ENCODE data around the gene RAD18. TPM values are rescaled to one million over a fixed set of nuclear protein-coding genes. Genes with fewer than 3 reads are reported as not detected.

The RAD18 gene
- total and polyA plus RNA-seq, 8 donors = 1.4 to 87.9 (median 4.6) TPM

DNA sequence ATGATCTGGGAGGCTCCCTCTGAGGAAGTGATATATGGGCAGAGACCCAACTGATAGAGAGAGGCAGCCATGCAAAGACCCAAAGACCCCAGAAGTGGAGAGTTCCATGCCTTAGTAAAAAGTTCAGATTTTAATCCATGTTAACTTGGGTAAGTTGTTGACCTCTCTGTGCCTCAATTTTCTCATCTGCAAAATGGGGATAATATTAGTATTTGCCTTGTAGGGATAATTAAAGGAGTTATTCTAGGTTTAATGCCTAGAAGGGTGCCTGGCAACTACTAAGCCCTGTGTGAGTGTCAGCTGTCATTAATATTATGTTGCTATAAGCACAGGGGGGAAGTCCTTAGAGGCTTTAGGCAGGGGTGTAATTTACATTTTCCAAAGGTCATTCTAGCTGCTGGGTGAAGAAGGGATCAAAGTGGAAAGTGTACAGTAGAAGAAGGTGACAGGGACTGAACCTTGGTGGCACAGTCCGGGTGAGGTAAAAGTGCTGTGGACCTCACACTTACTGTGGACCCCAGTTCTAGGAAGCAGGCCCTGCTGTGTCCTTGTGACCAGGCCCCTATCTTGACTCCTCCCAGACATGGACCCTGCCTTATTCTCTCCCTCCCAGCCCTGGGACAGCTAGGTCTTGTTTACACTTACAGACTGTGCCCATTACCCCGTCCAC is 3.0 kb upstream of the RAD18 start:
- 79 to 98% (median 79%) methylated on average over 2 of the region's 2 CpGs for WGBS, 5 donors
- Histone ChIP-seq H3K9me3 (no peaks in the 10 kb centered on the region), H3K4me3 (no peak overlapping the region), H3K4me1 (peaks cover 17 to 32% (median 24%) of the 10 kb centered on the region in 4 donors), H3K27me3 (peaks cover 0 to 16% (median 0%) of the 10 kb centered on the region in 3 donors), H3K36me3 (no peaks in the 10 kb centered on the region), H3K27ac (peak overlapping the region in 2 of 5 donors; percentile 53 to 85)
- DNase-seq = no peak
- TF ChIP-seq POLR2AphosphoS5 (IDR thresholded peaks at IDR 0.05) = no peak
- no peak for TF ChIP-seq POLR2A (IDR thresholded peaks at IDR 0.05)
- TF ChIP-seq, protein P1, sequence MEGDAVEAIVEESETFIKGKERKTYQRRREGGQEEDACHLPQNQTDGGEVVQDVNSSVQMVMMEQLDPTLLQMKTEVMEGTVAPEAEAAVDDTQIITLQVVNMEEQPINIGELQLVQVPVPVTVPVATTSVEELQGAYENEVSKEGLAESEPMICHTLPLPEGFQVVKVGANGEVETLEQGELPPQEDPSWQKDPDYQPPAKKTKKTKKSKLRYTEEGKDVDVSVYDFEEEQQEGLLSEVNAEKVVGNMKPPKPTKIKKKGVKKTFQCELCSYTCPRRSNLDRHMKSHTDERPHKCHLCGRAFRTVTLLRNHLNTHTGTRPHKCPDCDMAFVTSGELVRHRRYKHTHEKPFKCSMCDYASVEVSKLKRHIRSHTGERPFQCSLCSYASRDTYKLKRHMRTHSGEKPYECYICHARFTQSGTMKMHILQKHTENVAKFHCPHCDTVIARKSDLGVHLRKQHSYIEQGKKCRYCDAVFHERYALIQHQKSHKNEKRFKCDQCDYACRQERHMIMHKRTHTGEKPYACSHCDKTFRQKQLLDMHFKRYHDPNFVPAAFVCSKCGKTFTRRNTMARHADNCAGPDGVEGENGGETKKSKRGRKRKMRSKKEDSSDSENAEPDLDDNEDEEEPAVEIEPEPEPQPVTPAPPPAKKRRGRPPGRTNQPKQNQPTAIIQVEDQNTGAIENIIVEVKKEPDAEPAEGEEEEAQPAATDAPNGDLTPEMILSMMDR (IDR thresholded peaks at IDR 0.05) = no peak
- no peak for TF ChIP-seq EP300 (IDR thresholded peaks at IDR 0.05)
- intact Hi-C loops (cut with DNase I; ENCODE audit: low total_unique reads) = no loop called here

- H3K27ac ChIP-seq = peak overlapping the region; percentile 49 to 87 (median 85)
- H3K36me3 ChIP-seq = no peaks in the 10 kb centered on the region
- H3K4me3 ChIP-seq = no peak overlapping the region
- WGBS, 5 donors = 65 to 74% (median 67%) methylated on average over 11 of the region's 11 CpGs
- intact Hi-C loops (cut with DNase I; ENCODE audit: low total_unique reads) = no loop called here
- TF ChIP-seq EP300 (IDR thresholded peaks at IDR 0.05) (no peak), POLR2AphosphoS5 (IDR thresholded peaks at IDR 0.05) (peak in 1 of 3 donors; percentile 16)
- no peaks in the 10 kb centered on the region for H3K9me3 ChIP-seq
- peaks cover 17 to 30% (median 24%) of the 10 kb centered on the region in 4 donors for H3K4me1 ChIP-seq
- DNase-seq = peak; percentile 47 to 50
- H3K27me3 ChIP-seq = peaks cover 0 to 16% (median 0%) of the 10 kb centered on the region in 3 donors
Observed at GRCh38 chr3:8964436-8965370, 1.4 kb upstream of the RAD18 start.

DNA sequence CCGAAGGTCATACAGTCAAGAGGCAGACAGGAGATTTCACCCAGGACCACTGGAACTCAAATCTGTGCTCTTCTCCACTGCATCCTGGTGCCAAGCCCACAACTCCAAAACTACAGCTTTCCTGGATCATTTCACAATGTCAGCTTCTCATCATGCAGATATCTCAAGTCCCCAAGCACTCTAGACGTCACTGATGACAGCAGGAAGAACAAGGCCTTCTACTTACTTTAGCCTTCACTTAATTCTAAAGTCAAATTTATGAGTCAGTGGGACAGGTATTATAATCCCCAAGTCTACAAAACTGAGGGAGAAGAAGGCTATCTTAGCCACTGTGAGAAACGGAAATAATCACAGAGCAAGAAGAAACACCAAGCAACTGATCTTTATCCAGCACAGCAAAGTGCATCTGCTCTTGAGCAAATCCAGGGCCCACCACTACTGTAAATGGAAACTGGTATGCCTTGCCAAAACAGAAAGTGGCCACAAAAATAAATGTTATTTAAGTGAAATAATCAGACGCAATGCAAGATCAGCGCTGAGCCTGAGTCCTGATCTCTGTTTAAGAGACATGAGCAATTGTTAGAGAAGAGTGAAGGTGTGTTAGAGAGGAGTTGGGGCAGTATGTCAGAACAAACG is 928 bp downstream of the RAD18 start:
- H3K27me3 ChIP-seq = no peaks in the 10 kb centered on the region
- H3K9me3 ChIP-seq = no peaks in the 10 kb centered on the region
- TF ChIP-seq EP300 (IDR thresholded peaks at IDR 0.05) = no peak
- peak overlapping the region in 1 of 5 donors; percentile 87 for H3K27ac ChIP-seq
- H3K4me1 ChIP-seq = peaks cover 17 to 30% (median 24%) of the 10 kb centered on the region in 4 donors
- peaks cover 0 to 16% (median 12%) of the 10 kb centered on the region in 4 donors for H3K36me3 ChIP-seq
- 26 to 34% (median 28%) methylated on average over 6 of the region's 6 CpGs for WGBS, 5 donors
- peak overlapping the region; percentile 76 to 95 (median 80) for H3K4me3 ChIP-seq
- DNase-seq = no peak
- intact Hi-C loops (cut with DNase I; ENCODE audit: low total_unique reads) = no loop called here

DNA sequence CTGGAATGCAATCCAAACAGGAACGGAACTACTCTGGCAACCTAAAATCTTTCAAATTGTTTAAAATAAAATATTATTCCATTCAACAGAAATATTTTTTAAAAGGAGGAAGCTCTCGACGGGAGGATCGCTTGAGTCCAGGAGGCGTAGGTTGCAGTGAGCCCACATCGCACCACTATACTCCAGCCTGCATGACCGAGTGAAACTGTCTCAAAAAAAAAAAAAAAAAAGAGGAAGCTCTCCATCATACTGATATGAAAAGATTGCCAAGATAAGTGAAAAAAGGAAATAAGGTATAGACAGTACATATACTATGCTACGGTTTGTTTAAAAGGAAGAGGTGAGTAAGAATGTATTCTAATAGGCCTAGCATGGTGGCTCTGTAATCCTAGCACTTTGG is 3.6 kb downstream of the RAD18 start:
- TF ChIP-seq POLR2A (IDR thresholded peaks at IDR 0.05) (no peak), POLR2AphosphoS5 (IDR thresholded peaks at IDR 0.05) (no peak), EP300 (IDR thresholded peaks at IDR 0.05) (no peak)
- TF ChIP-seq, protein P1 (IDR thresholded peaks at IDR 0.05) = no peak
- Histone ChIP-seq H3K27ac (no peak overlapping the region), H3K4me1 (peaks cover 13 to 25% (median 20%) of the 10 kb centered on the region in 4 donors), H3K9me3 (no peaks in the 10 kb centered on the region), H3K27me3 (no peaks in the 10 kb centered on the region), H3K4me3 (no peak overlapping the region), H3K36me3 (peaks cover 0 to 29% (median 16%) of the 10 kb centered on the region in 4 donors)
- DNase-seq = no peak
- intact Hi-C loops (cut with DNase I; ENCODE audit: low total_unique reads) = no loop called here
- WGBS, 5 donors = 80 to 89% (median 84%) methylated on average over 8 of the region's 8 CpGs
